HG03159 (cell line): Measurements from ENCODE around the gene HSPB7.
"Not testable (repeated sequence)": the region's sequence is repeated elsewhere in the genome, so short reads cannot be mapped to it uniquely, and the experiment has no call there.

Experiments
- ATAC-seq: cut with Tn5 transposase; IDR thresholded peaks from one replicate; pipeline ENCODE4 v1.9.1; 2021; ENCODE audit warnings: mild to moderate bottlenecking, moderate library complexity; ENCODE audit not compliant: unreplicated experiment

HSPB7 gene

DNA sequence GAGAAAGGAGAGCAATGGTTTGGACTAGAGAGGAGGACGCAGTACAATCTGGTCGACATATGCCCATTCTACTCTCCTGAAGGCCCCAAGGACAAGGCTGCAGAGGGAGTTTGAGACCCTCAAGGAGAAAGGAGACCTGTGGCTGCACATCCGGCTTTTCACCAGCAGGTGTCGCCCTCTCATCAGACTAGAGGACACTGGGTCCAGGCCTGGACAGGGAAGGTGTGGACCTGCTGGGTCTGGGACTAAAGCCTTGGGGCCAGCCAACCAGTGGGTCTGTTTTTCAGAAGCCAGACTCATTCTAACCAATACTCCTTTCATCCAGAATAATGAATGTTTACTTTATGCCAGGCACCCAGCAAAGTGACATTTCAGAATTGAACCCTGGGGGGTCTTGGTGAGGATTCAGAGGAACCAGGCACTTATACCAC is 8.8 kb downstream of the HSPB7 start:
- ATAC-seq: no peak

DNA sequence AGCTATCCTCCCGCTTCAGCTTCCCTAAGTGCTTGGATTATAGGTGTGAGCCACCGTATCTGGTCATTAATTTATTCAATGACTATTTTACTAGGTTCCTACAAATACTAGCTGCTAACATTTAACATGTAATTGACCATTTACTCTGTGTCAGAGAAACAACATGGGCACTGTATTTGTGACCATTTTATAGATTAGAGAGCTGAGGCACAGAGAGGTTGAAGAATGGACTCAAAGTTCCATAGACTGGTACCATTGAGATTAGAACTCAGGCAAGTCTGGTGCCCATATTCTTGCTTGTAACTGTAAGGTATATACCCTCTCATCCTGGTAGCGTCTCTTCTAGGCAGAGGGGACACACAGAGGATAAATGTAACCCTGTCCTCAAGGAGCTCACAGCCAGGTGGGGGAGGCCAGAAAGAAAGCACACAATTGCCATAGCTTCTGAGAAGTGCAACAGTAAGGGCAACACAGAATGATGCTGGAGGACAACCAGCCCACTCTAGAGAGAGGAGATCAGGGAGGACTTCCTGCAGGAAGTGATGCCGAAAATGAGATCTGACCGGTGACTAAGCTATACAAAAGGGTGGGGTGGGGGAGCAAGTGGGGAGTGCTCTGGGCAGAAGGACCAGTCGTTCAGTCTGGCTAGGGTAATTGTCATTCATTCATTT is 10.0 kb downstream of the HSPB7 start:
- no peak for ATAC-seq

DNA sequence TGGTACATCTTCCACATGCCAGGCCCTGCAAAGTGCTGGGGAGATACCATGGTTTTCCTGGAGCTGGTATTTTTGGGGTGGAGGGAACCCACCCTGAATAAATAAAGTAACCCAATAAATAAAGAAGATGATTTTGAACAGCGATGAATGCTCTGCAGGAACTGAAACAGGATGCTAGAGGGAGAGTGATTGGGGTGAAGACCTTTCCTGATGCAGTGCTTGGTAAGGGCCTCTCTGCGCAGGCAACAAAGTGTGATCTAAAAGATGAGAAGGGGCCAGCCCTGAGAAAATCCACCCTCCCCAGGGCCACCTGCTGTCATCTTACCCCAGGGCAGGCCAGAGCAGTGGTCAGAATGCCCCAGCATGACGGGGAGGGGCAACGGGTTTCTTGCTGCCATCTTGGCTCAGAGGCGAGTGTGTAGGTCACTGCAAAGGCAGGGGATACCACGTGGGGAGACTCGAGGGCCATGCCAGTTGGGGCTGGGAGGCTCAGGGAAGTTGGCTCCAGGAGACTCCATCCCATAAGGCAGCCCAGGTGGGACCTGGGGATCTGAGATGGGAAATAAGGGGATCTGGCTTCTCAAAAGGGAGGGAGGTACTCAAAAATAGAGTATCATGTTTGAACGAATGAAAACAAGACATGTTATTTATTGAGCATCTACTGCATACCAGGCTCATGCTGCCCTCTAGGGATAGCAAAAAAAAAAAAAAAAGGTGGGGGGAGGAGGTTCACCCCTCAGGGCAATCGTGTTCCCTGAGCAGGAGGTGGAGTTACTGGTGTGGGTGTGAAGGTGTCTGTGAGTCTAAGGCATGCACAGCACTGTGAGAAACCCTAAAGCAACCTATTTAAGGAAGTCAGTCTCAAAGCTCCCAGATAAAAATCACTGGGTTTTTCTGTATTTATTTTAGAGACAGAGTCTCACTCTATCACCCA is 11.0 kb downstream of the HSPB7 start:
- ATAC-seq: no peak

DNA sequence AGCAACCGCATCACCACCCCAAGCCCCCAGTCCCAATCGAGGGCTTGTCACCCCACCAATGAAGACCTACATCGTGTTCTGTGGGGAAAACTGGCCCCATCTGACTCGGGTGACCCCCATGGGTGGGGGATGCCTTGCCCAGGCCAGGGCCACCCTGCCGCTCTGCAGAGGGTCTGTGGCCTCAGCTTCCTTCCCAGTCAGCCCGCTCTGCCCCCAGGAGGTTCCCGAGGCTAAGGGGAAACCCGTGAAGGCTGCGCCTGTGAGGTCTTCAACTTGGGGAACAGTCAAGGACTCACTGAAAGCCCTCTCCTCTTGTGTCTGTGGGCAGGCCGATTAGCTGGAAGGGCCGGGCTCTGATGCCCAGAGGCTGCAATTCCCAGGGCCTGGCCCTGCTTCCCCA is 11.8 kb downstream of the HSPB7 start:
- ATAC-seq: no peak

DNA sequence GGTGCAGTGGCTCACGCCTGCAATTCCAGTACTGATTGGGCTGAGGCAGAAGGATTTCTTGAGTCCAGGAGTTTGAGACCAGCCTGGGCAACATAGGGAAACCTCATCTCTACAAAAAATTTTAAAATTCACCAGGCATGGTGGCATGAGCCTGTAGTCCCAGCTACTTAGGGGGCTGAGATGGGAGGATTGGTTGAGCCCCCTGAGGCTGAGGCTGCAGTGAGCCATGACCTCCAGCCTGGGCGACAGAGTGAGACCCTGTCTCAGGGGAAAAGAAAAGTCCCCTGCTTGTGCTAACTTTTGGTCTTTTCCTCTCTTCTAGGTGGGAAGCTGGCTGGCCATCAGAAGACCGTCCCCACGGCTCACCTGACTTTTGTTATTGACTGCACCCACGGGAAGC is 12.2 kb downstream of the HSPB7 start:
- ATAC-seq: no peak

DNA sequence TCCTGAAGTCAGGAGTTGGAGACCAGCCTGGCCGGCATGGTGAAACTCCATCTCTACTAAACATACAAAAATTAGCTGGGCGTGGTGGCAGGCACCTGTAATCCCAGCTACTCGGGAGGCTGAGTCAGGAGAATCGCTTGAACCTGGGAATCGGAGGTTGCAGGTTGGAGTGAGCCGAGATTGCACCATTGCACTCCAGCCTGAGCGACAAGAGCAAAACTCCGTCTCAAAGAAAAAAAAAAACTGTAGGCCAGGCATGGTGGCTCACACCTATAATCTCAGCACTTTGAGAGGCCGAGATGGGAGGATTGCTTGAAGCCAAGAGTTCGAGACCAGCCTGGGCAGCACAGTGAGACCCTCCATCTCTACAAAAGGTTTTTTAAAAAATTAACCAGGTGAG is 16.6 kb downstream of the HSPB7 start:
- not testable (repeated sequence) for ATAC-seq

DNA sequence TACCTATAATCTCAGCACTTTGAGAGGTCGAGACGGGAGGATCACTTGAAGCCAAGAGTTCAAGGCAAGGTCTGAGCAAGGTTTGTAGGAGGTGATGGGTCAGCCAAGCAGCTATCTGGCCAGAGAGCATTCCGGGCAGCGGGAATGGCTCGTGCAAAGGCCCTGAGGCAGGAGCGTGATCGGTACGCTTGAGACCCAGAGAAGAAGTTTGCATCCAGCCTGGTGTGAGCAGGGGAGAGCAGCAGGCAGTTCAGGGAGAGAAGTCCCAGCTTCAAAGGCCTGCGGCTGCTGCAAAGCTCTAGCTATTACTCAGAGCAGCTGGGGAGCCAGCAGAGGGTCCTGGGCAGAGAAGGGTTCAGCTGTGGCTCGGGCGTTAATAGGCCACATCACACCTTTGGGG is 18.9 kb downstream of the HSPB7 start:
- ATAC-seq: no peak

DNA sequence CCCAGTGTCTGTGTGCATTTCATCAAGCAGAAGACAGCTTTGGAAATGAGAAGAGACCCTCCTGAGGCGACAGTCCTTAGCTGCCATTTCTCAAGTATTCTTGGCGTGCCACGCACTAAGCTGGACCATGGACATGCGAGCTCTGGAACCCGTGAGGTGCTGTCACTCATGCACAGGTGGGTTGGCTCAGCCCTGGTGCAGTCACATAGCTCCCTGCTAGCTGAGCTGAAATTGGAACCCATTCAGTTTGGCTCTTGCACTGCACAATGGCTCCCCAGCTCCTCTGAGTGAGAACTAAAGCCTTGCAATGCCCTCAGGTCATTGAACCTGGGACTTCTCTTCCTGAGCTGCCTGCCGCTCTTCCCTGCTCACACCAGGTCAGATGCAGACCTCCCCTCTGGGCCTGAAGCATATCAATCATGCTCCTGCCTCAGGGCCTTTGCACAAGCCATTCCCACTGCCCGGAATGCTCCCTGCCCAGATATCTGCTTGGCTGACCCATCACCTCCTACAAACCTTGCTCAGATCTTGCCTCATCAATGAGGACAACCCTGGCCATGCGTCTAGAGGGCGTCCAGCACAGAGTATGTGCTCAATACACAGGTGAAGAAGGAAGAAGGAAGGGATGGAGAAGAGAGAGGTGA is 20.1 kb downstream of the HSPB7 start:
- ATAC-seq: no peak

DNA sequence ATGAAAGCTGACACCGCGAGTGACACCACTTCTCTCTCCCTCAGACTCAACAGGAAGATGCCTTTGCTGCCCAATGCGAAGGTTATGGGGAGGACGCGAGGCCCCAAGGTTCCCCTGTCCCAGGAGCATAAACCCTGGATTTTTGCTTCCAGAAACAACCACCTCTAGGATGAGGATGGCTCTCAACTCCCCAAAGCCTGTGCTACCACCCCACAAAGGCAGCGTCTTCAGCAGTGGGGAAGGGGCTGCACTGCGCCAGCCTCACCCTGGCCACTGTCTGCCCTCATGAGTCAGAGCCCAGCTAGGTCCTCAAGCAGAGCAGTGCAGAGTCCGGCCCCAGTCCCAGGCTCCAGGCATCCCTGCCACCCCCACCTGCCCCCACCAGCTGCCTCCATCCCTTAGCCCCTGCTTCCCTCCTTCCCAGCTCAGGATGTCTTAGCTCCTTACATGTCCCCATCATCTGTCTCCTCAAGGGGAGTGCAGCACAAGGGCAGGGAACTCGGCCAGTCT is 20.7 kb downstream of the HSPB7 start:
- ATAC-seq: no peak

DNA sequence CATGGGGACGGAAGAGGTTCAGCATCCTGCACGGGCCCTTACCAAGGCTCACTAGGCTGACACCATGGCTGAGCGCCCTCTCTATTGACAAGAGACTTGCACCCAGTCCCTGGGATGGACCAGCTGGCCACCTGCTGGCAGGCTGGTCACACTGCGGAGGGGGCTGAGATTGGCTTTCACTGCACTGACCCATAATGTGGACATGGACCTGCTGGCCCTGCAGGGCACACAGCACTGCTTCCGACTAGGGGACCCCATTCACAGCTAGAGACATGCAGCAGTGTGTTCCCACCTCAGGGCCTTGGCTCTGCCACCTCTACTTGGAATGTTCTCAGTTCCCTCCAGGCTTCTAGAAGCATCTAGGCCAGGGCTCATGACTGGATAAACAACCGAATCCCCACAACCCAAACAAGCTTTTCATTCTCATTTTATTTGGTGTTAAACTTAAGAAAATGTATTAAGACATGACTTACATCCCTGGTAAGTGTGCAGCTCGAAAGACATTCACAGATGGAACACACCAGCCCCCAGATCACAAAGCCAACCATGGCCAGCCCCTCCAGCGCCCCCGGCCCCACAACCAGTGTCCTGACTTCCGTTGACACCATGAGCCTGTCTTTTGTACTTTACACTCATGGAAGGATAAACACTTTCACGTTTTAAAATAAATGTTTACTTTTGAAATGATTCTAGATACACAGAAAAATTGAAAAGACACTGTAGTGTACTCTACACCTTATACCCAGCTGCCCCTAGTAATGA is 23.1 kb downstream of the HSPB7 start:
- no peak for ATAC-seq

DNA sequence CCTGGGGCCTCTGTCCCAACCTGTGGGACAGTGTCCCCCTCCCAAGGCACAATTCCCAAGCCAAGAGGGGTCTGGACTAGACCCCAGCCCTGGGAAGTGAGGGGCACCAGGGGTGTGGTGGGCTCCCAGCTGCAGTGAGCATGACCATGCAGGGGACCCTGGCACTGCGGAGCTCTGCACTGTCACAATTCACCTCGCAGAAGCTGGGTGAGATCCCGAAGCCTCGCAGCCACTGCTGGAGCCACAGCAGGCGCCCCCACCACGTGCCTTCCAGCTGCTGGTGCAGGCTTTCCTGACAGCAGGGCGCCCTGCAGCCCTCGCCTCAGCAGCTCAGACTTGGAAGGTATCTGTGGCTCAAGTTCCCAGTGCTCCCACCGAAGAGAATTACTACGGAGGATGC is 23.8 kb downstream of the HSPB7 start:
- ATAC-seq: no peak

DNA sequence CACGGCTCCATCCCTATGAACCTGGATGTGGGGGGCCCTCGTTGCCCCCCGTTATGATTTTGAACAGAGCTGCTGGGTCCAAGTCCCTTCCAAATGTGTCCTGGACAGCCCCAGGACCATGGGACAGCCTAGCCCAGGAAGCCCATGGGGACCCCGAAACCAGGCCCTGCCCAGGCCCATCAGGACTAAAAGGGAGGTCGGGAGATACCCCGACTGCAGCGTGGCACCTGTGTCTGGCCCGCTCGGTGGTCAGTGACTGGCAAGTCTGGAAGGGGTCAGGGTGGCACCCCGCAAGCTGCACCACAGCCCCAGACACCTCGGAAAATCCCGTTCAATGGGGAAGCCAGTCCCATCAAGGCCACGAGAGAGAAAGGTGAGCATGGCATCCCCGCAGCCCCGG is 24.2 kb downstream of the HSPB7 start:
- ATAC-seq: no peak

DNA sequence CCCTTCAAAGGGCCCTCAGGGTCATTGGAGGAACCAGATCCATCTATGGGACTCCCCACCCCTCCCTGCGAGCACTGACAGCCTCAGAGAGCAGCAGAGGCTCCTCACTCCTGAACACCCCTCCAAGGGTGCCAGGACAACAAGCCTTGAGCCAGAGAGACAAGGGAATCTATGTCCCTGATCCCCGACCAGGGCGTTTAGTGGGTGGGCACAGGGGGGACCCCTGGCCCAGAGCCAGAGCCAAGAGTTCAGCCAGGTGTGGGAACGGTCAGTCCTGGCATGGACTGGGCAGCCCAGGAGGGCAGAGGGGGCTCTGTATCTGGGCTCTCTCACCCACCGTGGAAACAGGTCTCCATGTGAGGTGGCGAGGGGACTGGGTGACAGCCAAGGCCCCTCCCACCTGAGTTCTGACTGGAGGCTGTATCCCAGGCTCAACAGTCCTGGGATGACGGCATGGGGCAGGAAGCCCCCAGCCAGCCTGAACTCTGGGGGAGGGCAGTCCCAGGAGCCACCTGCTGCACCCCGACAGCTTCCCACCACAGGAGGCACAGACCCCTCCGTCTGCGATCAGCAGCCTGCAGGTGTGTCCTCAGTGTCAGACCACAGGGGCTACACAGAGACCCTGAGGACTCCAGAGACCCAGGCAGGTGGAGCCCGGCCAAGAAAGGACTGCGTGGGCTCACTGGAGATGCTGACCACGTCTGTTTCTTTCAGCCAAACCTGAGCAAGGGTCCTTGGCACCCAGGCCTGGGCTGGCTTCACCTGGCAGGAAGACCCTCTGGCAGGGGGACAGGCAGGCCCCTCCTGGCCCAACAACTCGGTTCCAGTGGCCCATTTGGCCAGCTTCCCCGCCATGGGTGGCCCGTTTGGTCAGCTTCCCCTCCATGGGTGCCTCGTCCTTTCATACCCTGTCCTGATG is 25.0 kb downstream of the HSPB7 start:
- ATAC-seq: no peak

DNA sequence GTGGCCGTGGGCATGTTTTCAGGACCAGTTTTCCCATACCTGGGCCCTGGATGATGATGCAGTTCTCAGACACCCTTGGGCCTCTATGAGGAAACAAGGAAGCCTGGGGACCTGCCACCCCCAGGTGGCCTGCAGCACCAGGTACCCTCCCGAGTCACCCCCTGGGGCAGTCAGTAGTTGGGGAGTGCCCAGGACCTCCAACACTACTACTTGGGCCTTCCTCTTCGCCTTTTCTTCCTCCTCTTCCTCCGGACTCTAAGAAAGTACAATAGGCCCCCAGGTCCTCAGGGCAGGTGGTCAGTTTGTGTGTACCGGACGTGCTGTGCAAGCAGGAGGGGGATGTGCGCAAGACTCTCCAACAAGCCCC is 25.7 kb downstream of the HSPB7 start:
- no peak for ATAC-seq

DNA sequence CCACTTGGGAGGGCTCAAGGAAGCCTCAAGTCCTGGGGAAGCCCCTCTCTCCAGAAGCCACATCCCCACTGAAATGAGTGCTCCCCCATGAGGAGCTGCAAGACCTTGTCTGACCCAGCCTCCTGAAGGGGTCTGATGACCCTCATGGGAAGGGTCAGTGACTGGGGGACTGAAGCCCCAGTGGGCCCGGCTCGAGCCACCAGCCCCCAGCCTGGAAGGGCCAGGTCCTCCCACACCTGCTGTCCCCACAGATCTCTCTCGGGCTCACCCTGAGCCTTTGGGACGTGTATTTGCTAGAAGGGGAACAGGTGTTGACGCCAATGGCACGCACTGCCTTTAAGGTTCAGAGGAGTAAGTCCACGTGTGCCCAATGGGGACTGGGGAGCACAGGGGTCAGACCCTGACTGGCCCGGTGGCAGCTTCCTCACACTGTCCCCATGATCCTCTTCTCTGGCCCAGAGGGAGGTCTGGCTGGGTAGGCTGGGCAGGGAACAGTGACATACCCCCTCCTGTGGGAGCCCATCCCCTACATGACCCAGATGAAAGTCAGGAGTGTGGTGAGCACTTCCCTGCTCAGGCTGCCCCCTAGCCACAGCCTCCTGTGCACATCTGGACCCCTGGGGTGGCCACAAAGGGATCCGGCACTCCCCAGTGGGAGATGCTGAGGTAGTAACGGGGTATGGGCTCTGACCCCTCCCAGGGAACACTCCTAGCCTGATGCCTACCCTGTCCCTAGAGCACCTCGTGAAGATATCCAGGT is 26.2 kb downstream of the HSPB7 start:
- ATAC-seq: no peak

DNA sequence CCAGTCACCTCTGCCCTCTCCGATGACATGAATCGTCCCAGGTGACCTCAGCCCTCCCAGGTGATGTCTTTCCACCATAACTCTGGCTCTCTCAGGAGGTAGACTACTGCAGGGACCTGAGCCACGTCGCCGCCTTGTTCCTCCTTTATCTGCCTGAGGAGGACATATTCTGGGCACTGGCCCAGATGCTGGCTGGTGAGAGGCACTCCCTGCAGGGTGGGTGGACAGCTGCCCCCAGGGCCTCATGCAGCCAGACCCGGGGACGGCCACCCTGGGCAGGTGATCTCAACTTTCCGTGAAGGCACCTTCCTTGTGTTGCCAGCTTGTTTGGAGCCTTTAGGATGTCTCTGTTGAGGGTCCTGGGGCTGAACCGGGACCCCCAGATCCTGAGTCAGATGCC is 28.1 kb downstream of the HSPB7 start:
- ATAC-seq: no peak

DNA sequence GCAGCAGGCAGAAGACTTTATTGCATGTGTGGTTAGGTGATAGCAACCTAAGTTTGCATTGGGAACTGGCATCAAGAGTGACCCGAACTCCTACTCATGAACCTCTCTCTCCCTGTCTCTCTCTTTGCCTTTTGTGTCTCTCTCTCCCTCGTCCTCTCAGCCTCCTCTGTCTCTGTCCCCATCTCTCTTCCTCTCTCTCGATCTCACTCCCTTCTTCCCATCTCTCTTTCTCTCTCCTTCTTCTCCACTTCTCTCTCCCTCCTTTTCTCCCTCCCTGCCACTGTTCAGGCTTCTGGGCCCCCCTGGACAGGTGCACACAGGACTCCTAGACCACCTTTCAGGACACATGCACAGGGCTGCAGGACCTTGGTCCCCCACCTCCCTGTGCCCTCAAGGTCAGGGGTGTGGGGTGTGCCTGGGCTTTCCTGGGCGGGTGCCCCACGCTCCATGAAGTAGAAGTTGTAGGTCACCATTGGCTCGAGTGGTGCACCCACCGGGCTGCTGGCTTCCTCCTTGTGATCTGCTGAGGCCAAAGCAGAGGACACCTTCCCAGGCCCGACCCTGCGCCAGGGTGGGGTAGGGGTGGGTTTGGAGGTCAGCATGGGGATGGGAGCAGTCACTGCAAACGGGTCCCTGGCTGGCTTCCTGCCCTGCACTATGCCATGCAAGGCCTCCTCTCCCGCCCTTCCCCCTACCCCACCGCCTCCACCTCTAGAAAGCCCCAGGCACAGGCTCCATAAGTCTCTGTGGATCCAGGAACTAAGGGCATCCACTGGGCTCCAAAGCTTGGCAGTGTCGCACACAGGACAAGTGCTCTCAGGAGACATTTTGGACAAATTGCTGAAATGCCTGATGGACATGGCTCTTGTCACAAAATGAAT is 28.7 kb downstream of the HSPB7 start:
- ATAC-seq: no peak

DNA sequence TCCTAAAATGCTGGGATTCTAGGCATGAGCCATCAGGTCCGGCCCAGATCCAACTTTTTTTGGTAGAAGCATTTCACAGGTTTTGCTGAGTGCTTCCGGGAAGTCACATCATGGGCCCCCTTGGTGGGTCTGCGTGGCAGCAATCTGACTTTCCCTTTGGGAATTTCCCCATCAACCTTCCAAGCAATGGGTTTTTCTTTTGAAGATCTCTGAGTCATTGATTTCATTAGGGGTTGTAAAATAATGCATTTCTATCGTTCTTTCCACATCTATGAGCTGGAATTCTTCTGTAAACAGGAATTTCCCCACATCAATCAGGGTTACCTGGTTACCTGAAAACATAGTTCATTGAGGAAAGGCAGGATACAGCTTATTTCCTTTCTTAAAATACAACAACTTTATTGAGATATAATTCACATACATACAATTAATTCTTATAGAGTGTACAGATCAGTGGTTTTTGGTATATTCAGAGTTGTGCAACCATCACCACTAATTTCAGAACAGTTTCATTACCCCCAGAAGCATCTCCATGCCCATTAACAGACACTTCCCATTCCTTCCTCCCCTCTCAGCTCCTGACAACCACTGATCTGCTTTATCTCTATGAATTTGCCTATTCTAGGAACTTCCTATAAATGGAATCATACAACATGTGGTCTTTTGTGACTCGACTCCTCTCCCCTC is 32.1 kb downstream of the HSPB7 start:
- ATAC-seq: no peak
